ENCODE results near the gene AFAP1.

Gene AFAP1

DNA sequence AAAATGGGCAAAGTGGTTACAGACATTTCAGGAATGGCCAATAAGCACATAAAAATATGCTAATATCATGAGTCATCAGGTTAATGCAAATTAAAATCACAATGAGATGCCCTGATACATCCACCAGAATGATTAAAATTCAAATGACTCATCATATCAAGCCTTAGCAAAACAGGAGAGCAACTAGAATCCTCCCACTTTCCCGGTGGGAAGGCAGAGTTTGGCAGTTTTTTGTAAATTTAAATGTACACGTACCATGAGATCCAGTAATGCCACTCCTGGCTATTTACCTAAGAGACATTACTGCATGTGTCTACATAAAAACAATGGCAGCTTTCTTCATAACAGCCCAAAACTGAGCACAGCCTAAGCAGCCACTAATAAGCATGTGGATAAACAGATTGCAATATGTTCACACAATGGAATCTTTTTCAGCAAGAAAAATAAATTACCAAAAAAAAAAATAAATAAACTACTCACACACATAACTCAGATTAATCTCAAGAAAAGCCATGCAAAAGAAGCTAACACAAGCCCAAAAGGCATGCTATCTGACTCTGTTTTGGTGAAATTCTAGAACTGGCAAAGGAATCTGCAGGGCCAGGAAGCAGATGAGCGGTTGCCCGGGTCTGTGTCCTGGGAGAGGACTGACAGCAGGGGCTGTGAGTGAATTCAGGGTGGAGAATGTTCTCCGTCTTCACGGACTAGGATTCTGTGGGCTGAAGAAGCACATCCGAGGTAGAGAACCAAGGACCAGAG lies 48.8 kb downstream of the AFAP1 start:
- no peak for DNase-seq

DNA sequence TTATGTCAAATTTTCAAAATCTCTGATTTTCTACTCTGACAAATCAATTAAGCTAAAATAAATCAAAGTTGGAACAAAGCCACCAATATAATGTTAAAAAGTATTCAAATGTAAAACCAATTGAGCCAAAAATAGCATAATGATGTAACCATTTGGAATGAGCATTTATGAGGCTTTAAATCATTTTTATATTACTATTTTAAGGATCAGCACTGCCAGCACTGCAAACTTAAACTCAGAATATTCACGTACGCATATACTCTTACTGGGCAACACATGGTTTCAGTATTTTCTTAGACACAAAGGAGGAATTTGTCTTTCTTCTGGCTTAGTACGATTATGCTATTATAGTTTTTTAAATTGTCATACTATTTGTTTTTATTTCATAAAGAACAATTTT lies 52.2 kb downstream of the AFAP1 start:
- DNase-seq, result no peak

DNA sequence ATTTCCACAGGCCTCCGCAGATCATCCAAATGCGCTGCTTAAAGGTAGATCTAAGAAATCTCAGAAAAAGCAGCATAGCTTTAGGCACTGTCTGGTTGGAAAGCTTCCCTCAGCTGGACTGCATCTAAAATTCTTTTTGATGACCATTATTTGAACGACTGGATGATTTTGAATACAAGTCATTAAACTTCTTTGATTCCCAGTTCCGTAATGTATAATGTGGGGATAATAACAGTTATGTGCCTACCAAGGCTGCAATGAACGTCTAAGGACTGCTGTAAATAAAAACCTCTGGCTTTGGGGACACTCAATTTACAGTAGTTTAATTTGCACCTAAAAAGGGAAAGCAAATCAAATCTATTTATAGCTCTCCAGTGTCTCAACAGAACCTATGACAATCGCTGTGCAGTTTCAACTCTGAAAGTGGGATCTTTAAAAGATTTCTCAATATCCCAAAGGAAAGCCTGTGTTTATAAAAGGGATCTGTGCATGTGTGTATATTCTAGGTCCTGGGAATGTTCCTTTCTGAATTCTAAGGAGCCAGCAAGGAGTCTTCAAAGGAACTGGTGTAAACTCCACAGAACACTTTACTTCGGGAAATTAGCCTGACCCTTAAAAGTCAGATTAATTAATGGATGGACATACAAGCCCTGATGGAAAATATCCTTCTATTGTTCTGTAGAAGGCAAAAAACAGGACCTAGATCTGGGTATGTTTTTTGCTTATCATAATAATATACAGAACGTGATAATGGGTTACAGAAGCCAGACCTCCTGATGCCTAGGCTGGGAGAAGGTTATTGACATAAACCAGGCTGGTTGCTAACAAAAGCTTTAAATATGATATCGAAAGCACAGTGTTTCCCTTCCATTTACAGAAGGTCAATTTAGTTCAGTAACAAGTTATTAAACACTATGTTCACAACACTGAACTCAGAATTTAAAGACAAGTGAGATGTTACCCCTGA lies 53.4 kb downstream of the AFAP1 start:
- no peak for DNase-seq

DNA sequence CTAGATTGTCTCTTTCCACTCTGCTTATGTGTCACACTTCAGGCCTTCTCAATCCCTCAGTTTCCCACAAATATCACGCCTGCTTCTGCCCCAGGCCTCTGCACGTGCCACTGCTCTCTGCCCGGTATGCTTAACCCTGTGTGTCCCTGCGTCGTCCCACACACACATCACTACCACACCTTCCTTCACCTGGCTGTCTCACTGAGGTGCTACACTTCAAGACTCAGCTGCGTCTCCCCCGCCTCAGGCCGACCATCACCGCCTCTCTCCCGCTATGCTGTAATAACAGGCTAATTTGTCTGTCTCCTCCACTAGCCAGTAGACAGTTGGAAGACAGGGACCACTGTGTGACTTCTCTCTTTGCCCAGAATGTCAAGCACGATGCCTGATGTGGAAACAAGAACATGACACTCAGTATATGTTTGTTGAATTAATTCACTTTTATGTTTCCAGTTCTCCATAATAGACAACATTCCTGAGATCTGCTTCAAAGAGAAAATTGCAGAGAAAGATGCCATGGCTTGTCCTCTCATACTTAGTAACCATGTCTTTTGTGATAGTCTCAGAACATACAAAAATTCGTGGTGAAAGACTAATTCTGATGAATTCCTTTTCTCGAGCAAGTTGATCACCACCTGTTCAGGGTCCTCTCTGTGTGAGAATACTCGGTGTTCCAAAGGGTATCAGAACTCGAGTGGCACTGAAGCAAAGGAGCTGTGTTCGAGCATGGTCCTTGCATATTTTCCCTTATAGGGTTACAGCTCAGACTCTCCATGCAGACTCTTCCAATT lies 54.2 kb downstream of the AFAP1 start:
- DNase-seq, result no peak

DNA sequence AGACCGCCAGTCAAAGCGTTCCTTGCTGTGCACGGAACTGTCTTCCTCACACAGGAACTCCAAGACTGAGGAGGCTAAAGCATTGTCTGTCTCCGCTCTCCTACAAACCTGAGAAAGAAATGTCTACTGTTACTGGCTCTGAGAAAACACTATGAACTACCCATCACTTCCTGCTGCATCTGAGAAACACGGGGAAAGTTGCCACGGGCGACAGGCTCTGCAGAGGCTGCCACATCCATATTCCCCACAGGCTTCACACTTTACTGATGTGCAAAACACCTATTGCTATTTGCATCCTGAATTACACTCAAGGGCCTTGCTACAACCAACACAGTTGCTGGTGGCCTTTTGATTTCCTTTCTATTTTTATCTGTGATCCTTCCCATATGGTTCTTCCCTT lies 59.0 kb downstream of the AFAP1 start:
- DNase-seq, result no peak

DNA sequence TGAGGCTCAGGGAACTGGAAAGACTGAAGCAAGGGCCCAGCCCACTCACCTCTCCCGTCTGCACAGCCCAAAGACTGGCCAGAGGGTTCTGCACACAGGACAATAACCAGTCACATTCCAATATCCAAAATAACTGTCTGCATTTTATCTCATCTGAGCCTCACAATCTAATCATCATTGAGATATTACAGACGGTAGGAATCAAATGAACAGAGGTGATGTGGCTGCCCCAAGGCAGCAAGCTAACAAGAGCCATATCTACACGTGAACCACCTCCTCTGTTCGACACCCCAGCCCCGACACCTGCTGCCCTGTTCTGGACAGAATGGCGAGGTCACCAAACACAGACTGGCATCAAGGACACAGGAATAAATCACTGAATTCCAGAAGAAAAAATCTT lies 60.5 kb downstream of the AFAP1 start:
- DNase-seq, result no peak

DNA sequence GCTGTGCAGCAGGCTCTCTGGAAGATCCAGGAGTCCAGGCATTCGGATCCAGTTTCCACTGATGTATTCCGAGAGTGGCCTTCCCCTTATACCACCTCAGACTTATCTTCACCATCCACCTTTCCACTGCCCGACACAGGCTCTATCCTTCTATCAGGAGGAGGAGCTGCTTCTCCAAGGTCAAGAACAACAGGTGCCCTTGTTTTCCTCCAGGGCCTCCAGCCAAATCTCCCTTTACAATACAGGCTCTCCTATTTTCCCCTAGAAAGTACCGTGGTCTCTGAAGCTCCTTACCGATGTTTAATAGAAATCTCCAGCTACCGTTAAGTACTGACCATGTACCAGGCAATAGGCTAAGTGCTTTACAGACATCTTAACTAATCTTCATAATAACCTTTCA lies 61.3 kb downstream of the AFAP1 start:
- no peak for DNase-seq

DNA sequence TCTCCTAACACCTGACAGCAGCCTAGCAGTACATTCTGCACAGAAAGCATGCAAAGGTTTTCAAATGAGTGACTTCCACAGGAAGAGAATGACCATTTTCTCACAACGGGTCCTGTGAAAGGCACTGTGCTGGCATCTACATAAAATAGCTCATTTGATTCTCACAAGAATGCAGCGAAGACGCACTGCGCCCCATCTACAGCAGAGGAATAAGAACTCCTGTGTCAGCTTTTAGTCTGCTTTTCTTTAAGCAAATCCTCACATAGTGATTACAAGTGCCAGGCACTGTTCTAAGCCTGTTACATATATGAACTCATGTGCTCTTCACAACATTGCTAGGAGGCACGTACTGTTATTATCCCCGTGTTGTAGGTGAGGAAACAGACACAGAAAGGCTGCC lies 62.5 kb downstream of the AFAP1 start:
- no peak for DNase-seq

DNA sequence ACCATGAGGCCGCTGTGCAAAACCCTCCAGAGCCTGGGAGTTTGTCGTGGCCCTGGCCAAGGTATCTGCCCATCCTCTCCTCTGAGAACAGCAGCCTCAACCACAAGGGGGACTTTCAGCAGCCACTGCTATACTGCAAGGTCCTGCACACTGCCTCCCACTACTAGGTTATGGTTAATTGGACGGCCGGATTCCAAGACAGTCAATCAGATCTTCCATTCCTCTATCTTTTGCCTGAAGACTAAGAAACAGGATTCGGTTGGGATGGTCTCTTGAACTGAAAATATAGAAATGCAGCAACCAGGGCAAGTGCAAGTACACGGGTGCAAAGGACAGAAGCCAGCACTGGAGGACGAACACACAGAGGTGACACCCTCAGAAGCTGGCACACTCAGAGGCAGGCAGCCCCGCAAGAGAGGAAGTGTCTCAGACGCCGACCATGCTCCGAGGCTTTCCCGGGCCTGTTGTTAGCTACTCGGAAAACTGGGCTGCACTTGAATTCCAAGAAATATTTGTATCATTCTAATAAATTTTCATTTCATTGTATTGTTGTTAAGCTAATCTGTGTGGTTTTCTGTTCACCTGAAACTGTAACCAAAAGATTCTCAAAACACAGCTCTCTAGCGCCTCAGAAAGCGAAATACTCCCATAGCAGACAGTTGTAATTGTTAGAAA lies 63.3 kb downstream of the AFAP1 start:
- peak; percentile 63 for DNase-seq

DNA sequence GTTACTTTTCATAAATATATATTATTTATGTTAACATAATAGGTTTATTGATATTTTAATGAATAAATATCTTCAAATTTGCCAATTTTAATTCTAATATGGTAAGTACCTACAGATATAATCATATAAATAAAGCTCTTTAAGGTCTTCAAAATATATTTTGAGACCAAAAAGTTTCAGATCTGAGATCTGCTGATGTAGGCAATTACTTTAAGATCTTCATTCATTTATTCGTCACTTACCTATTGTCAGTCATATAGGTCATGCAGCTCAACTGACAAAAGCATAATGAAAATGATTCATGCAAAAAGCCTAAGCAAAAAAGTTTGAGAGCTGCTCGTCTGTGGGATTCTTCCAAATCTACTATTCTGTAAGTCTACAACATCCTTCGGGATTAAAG lies 64.8 kb downstream of the AFAP1 start:
- DNase-seq, result no peak

DNA sequence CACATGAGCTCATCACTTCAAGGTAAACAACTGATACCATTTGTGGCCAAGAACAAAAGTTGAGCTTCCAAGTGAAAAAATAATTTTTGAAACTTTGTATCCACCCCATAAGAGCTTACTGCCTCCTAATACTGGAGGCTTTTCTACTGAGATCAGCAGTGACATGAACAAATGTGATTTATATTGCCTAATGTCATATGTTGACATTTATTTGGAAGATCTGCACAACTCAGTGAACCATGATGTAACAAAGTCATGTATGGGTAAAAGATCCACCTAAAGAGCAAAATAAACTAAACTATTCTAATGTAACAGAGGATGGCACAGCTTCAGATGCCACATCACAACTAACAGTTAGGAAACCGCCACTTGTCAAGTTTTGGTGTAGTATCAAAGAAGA lies 65.8 kb downstream of the AFAP1 start:
- no peak for DNase-seq

DNA sequence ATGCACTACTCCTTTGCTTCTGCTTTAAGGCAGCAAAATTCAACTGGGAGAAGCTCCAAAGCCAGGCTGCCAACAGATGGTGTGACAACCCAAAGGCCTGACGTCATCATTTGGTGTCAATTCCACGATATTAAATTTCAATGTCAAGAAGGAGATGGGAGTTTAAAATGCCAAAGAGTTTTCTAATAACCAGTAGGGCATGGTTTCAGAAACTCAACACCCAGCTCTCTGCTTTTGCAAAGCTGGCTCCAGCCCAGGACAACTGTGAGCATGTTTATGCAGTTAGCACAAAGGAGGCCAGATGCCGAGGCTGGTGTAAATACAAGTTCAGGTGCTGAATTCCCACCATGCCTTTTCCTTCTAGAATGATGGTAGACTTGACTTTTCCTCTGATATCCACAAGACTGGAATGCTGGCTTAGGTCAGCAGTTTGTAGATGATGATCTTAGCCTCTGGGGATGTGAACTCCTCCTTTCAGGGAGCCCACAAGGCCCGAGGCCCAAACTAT lies 67.3 kb downstream of the AFAP1 start:
- DNase-seq, result no peak

DNA sequence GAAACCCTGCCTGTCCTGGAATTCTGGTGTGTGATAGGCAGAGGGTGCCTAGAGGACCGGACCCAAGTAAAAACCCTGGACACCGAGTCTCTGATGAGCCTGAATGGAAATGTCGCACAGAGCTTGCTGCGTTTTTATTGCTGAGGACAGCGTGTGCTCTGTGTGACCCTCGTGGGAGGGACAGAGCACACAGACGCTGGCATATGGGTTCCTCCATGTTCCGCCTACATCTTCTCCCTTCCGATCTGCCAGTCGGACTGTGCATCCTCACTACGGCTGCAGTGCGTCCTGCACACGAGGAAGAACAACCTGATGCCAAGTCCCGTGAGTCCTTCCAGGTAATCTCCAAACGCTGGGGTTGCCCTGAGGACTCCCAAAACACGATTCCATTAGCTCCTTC lies 68.3 kb downstream of the AFAP1 start:
- DNase-seq, result no peak

DNA sequence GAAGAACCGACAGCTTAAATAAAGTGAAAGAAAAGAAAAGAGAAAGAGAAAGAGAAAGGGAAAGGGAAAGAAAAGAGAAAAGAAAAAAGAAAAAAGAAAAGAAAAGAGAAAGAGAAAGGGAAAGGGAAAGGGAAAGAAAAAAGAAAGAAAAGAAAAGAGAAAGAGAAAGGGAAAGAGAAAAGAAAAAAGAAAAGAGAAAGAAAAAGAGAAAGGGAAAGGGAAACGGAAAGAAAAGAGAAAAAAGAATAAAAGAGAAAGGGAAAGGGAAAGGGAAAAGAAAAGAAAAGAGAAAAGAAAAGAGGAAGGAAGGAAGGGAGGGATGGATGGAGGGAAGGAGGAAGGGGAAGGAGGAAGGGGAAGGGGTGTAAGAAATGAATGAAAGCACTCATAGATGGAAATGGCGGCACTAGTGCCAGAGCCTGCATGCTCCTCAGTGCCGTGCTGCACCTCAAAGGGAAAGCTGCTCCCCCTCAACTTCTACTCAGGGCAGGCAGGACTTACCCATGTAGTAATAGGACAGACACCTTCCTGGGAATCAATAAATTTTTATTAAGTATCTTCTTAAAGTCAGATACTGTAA lies 70.7 kb downstream of the AFAP1 start:
- no peak for DNase-seq

DNA sequence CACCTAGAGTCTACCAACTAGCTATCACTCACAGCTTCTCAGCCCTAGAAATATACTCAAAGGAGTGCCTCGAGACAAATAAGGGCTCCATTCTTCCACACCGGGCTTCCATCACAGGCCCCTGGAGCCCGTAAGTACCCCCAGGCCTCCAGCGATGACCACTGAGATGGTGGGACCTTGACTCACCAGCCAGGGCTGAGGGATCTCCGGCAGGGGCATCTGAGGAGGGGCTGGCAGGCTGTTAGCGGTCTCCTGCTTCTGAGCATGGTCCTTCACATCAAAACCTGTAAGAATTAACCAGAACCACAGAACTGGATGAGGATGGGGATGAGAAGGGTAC lies 71.3 kb downstream of the AFAP1 start:
- no peak for DNase-seq

DNA sequence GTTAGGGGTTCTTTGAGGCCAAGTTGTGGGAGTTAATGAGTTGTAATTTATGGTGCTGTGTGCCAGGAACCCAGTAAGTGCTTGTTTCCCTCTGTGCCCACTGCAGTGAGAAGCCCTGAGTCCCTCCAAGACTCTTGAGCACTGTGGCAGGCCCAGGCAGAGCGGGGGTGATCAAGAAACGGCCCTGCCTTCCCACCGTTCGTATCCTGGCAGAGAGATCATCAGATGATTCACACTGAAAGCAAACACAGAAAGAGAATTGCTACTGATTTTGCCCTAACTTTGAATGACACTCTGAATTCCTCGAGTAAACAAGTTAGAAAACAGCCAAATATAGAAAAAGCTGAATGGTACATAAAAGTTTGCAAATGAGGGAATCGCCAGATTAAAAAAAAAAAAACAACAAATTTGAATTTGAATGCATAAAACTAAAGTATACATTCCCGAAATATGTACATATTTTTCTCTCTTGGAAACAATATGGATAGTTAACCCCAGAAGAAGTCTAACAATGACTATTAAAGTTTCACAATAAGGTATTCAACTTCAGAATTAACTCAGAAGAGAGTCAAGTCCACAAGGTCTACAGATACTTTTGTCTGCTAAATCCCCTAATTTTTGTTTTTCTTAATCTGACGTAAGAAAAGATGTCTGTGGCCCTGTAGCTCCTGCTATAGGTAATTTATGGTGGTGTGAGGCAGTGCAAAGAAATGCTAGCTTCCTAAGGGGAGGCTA lies 71.8 kb downstream of the AFAP1 start:
- peak; percentile 32 for DNase-seq

DNA sequence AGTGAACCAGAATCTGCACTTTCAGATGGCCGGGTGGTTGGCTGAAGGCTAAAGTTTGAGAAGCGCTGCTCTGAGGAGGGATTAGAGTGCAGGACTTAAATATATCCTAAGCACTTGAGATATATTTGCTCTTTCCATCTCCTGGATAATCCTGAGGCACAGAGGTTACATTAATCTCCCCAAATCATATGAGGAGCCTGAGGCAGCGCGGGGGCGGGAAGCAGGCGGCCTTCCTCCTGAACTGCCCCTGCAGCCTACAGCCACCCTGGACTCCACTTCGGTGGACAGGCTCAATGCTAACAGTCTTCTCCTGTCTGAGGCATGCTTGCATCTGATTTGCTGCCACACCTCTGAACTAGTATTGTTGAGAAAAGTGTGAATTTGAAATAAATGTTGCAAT lies 72.5 kb downstream of the AFAP1 start:
- no peak for DNase-seq

DNA sequence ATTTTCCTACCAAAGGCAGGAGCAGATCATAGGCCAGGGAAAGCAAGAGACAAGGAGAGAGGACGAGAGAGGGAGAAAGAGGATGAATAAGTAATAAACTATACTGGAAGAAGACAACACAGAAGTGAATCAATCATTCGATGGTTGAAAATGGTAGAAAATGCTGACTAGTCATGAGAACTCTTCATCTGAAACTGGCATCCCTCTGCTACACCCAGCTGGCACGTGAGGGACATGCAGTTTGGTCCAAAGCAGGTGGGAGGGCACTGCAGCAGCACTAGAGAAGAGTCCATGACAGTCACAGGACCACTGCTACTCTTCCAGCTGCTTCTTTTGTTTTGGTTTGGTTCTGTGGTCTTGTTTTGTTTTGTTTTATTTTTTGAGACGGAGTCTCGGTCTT lies 74.1 kb downstream of the AFAP1 start:
- DNase-seq, result no peak

DNA sequence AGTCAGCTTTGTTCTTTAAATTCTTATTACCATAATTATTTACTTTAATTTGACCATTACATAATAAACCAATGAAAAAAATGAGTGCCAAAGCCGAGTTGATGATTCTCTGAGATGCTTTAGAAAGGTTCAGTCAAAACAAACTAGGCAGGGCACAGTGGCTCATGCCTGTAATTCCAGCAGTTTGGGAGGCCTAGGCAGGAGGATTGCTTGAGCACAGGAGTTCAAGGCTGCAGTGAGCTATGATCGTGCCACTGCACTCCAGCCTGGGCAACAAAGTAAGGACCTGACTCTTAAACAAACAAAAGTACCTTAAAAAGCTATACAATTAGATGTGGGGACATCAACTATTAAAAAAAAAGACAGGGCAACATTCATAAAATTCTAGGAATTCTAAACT lies 75.0 kb downstream of the AFAP1 start:
- DNase-seq, result no peak

DNA sequence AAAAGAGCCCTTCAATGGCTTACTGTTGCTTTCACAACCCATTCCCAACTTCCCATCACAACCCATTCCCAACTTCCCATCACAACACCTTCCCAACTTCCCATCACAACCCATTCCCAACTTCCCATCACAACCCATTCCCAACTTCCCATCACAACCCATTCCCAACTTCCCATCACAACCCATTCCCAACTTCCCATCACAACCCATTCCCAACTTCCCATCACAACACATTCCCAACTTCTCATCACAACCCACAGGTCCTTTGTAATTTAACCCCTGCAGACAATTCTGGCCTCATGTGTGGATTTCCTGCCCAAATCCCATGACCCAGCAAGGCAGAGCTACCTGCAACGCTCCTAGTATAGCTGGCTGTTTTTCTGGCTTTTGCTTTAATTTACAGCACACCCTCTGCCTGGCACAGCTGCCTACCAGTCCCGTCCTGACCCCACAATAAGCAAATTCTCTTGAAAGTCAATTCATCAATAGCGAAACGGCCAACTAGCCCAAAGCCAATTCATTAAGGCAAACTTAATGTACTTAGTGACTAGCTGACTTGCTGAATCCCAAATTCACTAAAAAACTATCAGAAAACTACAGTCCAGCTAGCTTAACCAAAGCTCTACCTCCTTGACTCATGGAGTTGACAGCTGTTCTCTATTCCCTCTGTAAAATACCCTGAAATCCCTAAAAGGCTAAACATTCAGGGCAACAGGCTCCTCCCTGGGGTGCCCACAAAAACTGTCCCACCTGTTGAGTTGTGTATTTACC lies 75.6 kb downstream of the AFAP1 start:
- DNase-seq, result no peak

All from activated naive CD4-positive, alpha-beta T cell treated with Interleukin-2 at 50 U/mL for 16 hours (primary cell).